Breast epithelium (tissue), 4 donors: ENCODE results near the gene LGALS9. TPM values are rescaled to one million over a fixed set of nuclear protein-coding genes. Genes with fewer than 3 reads are reported as not detected.
"Not testable (repeated sequence)": the region's sequence is repeated elsewhere in the genome, so short reads cannot be mapped to it uniquely, and the experiment has no call there.

ENCODE experiments used
- DNase-seq, 2 donors: peaks; one replicate each; pipeline ENCODE4 v3.0.0-alpha.2; 2019; ENCODE audit warnings: low spot score in 2 of 2
- H3K27ac ChIP-seq, 2 donors: fragments of 200-600 bp; sonication (generic) in 1 of 2; one replicate each; pipeline ENCODE4 v1.5.1; 2016 to 2019; ENCODE audit warnings: mild to moderate bottlenecking in 1 of 2
- H3K27me3 ChIP-seq, 2 donors: fragments of 200-600 bp; sonication (generic) in 1 of 2; one replicate each; pipeline versions ENCODE4 v1.5.1 to v1.6.0; 2017 to 2019; ENCODE audit warnings: control low read depth in 1 of 2, mild to moderate bottlenecking in 1 of 2
- H3K36me3 ChIP-seq: fragments of 200-600 bp; one replicate; pipeline ENCODE4 v1.5.1; 2019
- H3K4me1 ChIP-seq, 2 donors: fragments of 200-600 bp; sonication (generic); one replicate each; pipeline ENCODE4 v1.5.1; 2016 to 2019; ENCODE audit warnings: control low read depth in 1 of 2
- H3K4me3 ChIP-seq, 3 donors: fragments of 200-600 bp; sonication (generic); 1 replicate in 2 of 3; 2 replicates in 1 of 3; pipeline ENCODE4 v1.5.1; 2016 to 2019; ENCODE audit warnings: mild to moderate bottlenecking in 3 of 3, moderate library complexity in 2 of 3
- H3K9me3 ChIP-seq, 2 donors: fragments of 200-600 bp; sonication (generic) in 1 of 2; one replicate each; pipeline ENCODE4 v1.5.1; 2016 to 2019; ENCODE audit warnings: control low read depth in 1 of 2
- POLR2A ChIP-seq: fragments of 450-650 bp; IDR thresholded peaks from one replicate; pipeline ENCODE4 v1.6.1; 2016; ENCODE audit warnings: antibody characterized with exemption, mild to moderate bottlenecking, moderate library complexity
- POLR2AphosphoS5 ChIP-seq, 3 donors: sonication (generic); formaldehyde crosslinking; IDR thresholded peaks; one replicate each; pipeline ENCODE4 v1.6.1; 2017; ENCODE audit warnings: antibody characterized with exemption in 3 of 3
- intact Hi-C: fragments of 100-400 bp; cut with DNase I; formaldehyde crosslinking; loops from one replicate; pipeline ENCODE4 v1.15.1; 2023; ENCODE audit warnings: low total_unique reads
- total RNA-seq, 3 donors: library from RNA; depleted of rRNA; stranded (reverse); fragments of >200 nt; gene quantifications; one replicate each; pipeline ENCODE4 v1.1.0, GENCODE V29; 2016
- TF ChIP-seq, protein P1 (sequence below), 3 donors: fragments of 450-650 bp; IDR thresholded peaks; one replicate each; pipeline ENCODE4 v1.5.1; 2016 to 2017; ENCODE audit warnings: antibody characterized with exemption in 3 of 3, mild to moderate bottlenecking in 3 of 3, moderate library complexity in 3 of 3

Gene LGALS9
- total RNA-seq, 3 donors from 2014 or later: 17.4 to 58.1 (median 30.1) TPM

DNA sequence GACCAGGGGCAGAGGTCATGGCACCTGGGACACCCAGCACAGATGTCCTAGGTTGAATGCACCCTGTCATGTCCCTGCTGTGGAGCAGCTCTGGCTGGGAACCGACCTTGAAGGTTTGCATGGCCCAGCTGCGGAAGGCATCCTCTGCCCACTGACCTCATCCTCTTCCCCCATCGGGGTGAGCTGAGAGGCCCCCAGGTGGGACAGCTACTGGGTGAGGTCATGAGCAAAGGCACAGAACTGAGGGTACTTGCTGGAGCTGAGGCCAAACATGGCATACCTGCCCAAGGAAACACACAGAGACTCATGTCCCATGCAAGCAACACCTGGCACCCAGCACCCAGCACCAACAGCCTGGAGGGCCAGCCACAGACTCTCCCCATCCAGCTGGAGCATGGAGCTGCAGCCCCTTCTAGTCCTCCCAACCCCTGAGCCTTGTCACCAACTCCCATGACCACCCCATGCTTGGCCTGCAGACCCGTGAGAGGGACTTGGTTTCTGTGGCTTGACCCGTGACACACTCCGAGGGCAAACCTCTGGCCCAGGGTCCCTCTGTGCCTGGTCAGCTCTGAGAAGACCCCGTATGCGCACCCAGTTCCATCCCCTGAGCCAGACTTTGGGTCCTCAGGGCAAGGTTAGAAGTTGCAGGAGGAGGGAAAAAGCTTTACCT, 33.1 kb downstream of the LGALS9 start:
- Histone ChIP-seq H3K36me3 (no peaks in the 10 kb centered on the region), H3K27me3 (no peaks in the 10 kb centered on the region), H3K9me3 (no peaks in the 10 kb centered on the region), H3K27ac (no peak overlapping the region), H3K4me1 (no peaks in the 10 kb centered on the region), H3K4me3 (no peak overlapping the region)
- intact Hi-C loops: no loop called here
- DNase-seq: no peak
- TF ChIP-seq POLR2AphosphoS5 (IDR thresholded peaks at IDR 0.05) (no peak), POLR2A (no peak)
- TF ChIP-seq, protein P1, sequence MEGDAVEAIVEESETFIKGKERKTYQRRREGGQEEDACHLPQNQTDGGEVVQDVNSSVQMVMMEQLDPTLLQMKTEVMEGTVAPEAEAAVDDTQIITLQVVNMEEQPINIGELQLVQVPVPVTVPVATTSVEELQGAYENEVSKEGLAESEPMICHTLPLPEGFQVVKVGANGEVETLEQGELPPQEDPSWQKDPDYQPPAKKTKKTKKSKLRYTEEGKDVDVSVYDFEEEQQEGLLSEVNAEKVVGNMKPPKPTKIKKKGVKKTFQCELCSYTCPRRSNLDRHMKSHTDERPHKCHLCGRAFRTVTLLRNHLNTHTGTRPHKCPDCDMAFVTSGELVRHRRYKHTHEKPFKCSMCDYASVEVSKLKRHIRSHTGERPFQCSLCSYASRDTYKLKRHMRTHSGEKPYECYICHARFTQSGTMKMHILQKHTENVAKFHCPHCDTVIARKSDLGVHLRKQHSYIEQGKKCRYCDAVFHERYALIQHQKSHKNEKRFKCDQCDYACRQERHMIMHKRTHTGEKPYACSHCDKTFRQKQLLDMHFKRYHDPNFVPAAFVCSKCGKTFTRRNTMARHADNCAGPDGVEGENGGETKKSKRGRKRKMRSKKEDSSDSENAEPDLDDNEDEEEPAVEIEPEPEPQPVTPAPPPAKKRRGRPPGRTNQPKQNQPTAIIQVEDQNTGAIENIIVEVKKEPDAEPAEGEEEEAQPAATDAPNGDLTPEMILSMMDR (IDR thresholded peaks at IDR 0.05): no peak

DNA sequence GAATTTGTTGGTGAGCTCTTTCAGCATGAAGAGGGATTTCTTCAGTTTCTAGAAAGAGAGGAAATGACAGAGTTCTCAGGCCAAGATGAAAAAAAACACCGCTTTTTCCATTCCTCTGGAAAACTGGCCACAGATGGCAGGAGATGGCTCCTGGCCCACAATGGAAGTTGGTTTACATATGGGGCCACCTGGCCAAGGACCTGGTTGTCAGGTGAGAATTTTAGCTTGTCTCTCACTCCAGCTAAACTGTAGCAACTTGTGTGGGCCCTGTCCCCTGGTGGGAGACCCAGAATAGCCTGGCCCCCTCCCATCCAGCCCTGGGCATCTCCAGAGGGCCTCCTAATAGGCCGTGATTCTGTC, 33.6 kb downstream of the LGALS9 start:
- no peaks in the 10 kb centered on the region for H3K36me3 ChIP-seq
- TF ChIP-seq POLR2AphosphoS5 (IDR thresholded peaks at IDR 0.05): no peak
- TF ChIP-seq POLR2A: no peak
- TF ChIP-seq, protein P1 (IDR thresholded peaks at IDR 0.05): no peak
- intact Hi-C loops: no loop called here
- no peak overlapping the region for H3K4me3 ChIP-seq
- no peak for DNase-seq
- H3K9me3 ChIP-seq: no peaks in the 10 kb centered on the region
- H3K27ac ChIP-seq: no peak overlapping the region
- H3K27me3 ChIP-seq: no peaks in the 10 kb centered on the region
- H3K4me1 ChIP-seq: no peaks in the 10 kb centered on the region

DNA sequence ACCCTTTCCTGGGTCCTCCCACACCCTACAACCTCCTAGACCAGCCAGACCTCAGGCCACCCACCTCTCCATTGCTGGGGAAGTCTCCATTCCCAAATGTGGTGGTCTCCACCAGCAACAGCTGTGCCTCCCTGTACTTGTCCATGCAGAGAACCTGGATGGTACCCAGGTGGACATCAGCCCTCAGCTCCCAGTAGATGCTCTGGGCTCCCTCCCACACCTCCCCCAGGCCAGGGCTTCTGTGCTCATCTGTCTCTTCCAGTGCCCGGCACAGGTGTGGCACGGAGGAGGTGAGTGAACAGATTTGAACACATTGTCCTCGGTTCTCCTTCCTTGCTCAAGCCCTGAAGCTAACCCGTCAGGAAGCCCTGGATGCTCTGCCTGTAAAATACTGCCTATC, 34.6 kb downstream of the LGALS9 start:
- DNase-seq: no peak
- H3K4me1 ChIP-seq: no peaks in the 10 kb centered on the region
- H3K27me3 ChIP-seq: no peaks in the 10 kb centered on the region
- intact Hi-C loops: no loop called here
- H3K36me3 ChIP-seq: no peaks in the 10 kb centered on the region
- no peaks in the 10 kb centered on the region for H3K9me3 ChIP-seq
- H3K27ac ChIP-seq: no peak overlapping the region
- H3K4me3 ChIP-seq: no peak overlapping the region
- TF ChIP-seq, protein P1 (IDR thresholded peaks at IDR 0.05): no peak
- TF ChIP-seq POLR2A (no peak), POLR2AphosphoS5 (IDR thresholded peaks at IDR 0.05) (no peak)

DNA sequence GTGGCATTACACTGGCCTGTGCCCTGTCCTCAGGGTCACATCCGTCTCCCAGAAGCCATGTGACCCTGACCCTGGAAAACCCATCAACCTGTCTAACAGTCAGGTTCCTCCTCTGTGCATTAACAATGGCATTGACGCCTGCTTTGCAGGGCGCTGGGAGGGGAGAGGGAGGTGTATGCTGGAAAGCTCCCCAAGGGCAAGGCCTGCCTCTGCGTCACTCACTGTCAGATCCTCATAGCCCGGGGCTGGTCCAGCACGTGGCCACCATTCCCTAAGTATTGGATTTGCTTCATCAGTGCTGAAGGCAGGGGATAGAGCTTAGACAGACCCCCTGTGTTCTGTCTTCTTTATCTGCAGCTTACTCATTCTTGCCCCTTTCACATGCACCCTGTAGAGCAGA, 35.3 kb downstream of the LGALS9 start:
- H3K36me3 ChIP-seq, intact Hi-C loops, H3K27ac ChIP-seq, H3K4me3 ChIP-seq, H3K4me1 ChIP-seq, DNase-seq, H3K9me3 ChIP-seq, H3K27me3 ChIP-seq: not testable (repeated sequence)

DNA sequence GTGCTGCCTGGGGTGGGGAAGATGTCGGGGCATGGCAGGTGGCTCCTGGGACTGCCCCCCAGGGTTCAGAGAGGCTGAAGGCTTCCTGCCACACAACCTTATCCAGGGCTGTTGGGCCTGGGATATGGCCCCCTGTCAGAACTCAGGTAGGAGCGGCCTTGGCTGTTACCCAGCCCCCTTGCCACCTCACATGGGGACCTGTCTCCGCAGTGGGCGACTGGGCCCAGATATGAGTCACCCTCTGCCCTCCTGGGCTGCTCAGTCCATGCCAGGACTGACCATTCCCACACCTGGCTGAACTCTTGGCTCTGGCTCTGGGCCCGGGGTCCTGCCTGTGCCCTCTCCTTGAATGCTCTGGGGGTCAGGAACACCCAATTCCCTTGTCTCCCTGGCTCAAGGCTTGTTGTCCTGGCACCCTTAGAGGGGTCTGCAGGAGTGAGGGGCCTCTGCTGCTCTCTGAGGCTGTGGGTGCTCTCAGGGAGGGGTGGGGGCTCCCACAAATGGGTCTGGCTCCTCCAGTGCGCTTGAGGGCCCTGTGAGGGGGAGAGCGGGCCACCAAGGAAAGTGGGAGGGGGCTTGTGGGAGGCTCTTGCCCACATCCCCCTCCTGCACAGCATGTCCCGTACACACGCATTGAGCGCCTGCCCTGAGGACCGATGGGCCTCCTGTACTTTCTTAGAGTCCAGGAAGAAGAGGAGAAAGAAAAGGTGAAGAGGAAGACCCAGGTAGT, 36.0 kb downstream of the LGALS9 start:
- DNase-seq: no peak
- intact Hi-C loops: no loop called here
- H3K4me3 ChIP-seq: no peak overlapping the region
- no peaks in the 10 kb centered on the region for H3K27me3 ChIP-seq
- no peaks in the 10 kb centered on the region for H3K9me3 ChIP-seq
- H3K36me3 ChIP-seq: no peaks in the 10 kb centered on the region
- TF ChIP-seq POLR2AphosphoS5 (IDR thresholded peaks at IDR 0.05) (no peak), POLR2A (no peak)
- TF ChIP-seq, protein P1 (IDR thresholded peaks at IDR 0.05): no peak
- H3K4me1 ChIP-seq: no peaks in the 10 kb centered on the region
- H3K27ac ChIP-seq: no peak overlapping the region
